Upper lobe of left lung (tissue), 4 donors: ENCODE data around the gene STAT5B.

Experiments used
- POLR2A ChIP-seq, 4 donors: fragments of 450-650 bp; IDR thresholded peaks; one replicate each; pipeline ENCODE4 v1.5.1; 2016 to 2017; ENCODE audit warnings: antibody characterized with exemption in 4 of 4, mild to moderate bottlenecking in 2 of 4
- POLR2AphosphoS5 ChIP-seq, 2 donors: sonication (generic); formaldehyde crosslinking; IDR thresholded peaks; one replicate each; pipeline ENCODE4 v1.5.1; 2017; ENCODE audit warnings: antibody characterized with exemption in 2 of 2

DNA sequence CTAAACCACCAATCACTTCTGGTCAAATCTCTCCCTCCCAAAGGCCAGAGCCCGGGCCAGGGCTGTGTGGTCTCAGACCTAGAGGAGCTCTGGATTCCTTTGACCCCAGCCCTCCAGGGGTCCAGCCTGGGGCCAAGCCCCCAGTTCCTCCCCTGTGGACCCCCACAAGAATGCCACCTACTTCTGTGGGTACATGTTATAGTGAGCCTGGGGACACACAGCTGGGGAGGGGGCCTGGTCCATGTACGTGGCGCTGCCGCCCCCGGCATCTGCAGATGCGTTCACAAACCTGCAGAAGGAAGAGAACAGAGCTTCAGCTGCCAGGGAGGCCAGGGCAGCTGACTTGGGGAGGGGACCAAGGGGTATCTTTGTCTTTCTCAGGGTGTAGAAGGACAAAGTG lies 74.0 kb downstream of the STAT5B start:
- TF ChIP-seq POLR2AphosphoS5 (IDR thresholded peaks at IDR 0.05) (no peak), POLR2A (IDR thresholded peaks at IDR 0.05) (no peak)
